ENCODE results near the gene SH3TC2.

The SH3TC2 gene

DNA sequence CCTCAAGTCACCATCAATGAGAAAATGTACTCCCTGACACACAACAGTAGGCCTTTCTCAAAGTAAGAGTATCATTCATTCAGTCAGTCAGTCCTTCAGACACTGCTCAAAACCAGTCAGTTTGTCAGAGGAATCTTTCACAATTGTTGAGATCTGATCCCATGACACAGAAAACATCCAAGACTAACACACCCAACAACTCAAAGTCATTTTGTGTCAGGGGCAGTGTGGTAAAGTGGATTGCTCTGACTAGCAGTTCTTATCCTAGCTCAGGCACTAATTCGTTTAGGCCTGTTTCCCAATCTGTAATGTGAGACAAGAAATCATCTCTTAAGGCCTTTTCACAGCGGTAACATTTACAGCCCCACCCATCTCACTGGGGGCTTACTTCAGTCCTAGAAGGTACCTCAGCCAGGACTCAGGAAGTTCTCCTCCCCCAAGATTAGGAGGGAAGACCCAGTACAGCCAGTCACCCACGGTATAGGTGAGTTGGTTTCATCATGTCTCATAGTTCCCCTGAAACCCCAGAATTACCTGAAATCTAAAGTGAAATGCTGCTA, 31.9 kb downstream of the SH3TC2 start:
- H3K4me3 ChIP-seq (ENCODE audit: low read depth, low read length): no peak overlapping the region
- TF ChIP-seq, protein P1, sequence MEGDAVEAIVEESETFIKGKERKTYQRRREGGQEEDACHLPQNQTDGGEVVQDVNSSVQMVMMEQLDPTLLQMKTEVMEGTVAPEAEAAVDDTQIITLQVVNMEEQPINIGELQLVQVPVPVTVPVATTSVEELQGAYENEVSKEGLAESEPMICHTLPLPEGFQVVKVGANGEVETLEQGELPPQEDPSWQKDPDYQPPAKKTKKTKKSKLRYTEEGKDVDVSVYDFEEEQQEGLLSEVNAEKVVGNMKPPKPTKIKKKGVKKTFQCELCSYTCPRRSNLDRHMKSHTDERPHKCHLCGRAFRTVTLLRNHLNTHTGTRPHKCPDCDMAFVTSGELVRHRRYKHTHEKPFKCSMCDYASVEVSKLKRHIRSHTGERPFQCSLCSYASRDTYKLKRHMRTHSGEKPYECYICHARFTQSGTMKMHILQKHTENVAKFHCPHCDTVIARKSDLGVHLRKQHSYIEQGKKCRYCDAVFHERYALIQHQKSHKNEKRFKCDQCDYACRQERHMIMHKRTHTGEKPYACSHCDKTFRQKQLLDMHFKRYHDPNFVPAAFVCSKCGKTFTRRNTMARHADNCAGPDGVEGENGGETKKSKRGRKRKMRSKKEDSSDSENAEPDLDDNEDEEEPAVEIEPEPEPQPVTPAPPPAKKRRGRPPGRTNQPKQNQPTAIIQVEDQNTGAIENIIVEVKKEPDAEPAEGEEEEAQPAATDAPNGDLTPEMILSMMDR (IDR thresholded peaks at IDR 0.05; ENCODE audit: insufficient read depth, low read length, missing control alignments): no peak
- POLR2A ChIA-PET: no interaction called here
- DNase-seq (ENCODE audit: low read depth, low spot score): no peak
- CTCF ChIA-PET: interaction anchor here (1.0 to 19.0 kb wide), 6 partner anchors 17 to 293 kb away, joined by 3 to 911 read pairs (median 5); no protein-coding TSS in a partner anchor

DNA sequence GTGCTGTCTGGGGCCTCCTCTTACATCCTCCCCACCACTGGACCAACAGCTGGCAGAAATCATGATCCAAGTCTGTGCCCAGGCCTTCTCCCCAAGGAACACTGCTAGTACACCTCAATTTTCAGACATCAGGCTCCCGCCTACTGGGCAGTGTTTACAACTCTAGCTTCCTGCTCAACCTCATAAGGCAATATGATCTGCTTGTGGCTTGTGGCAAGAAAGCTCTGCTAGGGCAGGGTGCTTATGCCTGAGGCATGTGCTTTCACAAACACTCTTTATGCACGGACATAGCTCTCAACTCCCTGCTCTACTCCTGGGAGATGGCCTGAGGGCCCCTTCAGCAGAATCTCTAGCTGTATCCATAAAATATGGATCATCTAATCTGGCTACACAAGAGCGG, 32.5 kb downstream of the SH3TC2 start:
- ChIA-PET POLR2A (no interaction called here), CTCF (interaction anchor here (1.0 to 19.0 kb wide), 7 partner anchors 16 to 293 kb away, joined by 3 to 911 read pairs (median 5); no protein-coding TSS in a partner anchor)
- no peak for DNase-seq (ENCODE audit: low read depth, low spot score)

GRCh38 chr5:149028984-149029383, 33.9 kb downstream of the SH3TC2 start:
- H3K4me3 ChIP-seq (ENCODE audit: low read depth, low read length): no peak overlapping the region
- CTCF ChIA-PET: interaction anchor here (1.4 to 19.0 kb wide), 5 partner anchors 8 to 291 kb away, joined by 4 to 911 read pairs (median 6); no protein-coding TSS in a partner anchor
- TF ChIP-seq, protein P1 (IDR thresholded peaks at IDR 0.05; ENCODE audit: insufficient read depth, low read length, missing control alignments): no peak
- DNase-seq (ENCODE audit: low read depth, low spot score): no peak
- POLR2A ChIA-PET: no interaction called here

More for the DNA sequence above, 32.5 kb downstream of the SH3TC2 start:
- TF ChIP-seq, protein P1 (IDR thresholded peaks at IDR 0.05; ENCODE audit: insufficient read depth, low read length, missing control alignments): no peak
- H3K4me3 ChIP-seq (ENCODE audit: low read depth, low read length): no peak overlapping the region

- ChIA-PET CTCF (interaction anchor here (1.9 to 19.0 kb wide), 3 partner anchors 9 to 291 kb away, joined by 4 to 911 read pairs (median 68); no protein-coding TSS in a partner anchor), POLR2A (no interaction called here)
Measured at GRCh38 chr5:149028161-149028560, 34.7 kb downstream of the SH3TC2 start.

DNA sequence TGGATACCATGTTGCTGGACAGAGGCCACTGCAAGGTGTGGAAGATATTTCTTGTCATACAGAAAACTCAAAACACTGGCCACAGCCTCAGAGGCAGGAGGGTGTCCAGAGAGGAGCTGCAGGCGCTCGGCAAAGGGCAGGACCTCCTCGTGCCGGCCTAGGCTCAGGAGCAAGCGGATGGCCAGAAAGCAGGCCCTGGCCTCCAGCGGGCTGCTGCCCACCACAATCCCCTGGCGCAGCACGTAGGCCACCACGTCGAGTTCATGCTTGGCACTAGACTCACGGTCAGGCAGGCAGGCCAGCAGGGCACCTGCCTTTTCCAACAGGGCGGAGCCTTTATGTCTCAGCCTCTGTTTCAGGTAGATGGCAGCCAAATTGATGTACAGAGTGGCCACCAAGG, 35.2 kb downstream of the SH3TC2 start:
- TF ChIP-seq, protein P1 (IDR thresholded peaks at IDR 0.05; ENCODE audit: insufficient read depth, low read length, missing control alignments): no peak
- no peak for DNase-seq (ENCODE audit: low read depth, low spot score)
- ChIA-PET CTCF (interaction anchor here (1.9 to 19.0 kb wide), 3 partner anchors 9 to 290 kb away, joined by 4 to 911 read pairs (median 68); no protein-coding TSS in a partner anchor), POLR2A (no interaction called here)
- no peak overlapping the region for H3K4me3 ChIP-seq (ENCODE audit: low read depth, low read length)

More at GRCh38 chr5:149028161-149028560, 34.7 kb downstream of the SH3TC2 start:
- no peak for DNase-seq (ENCODE audit: low read depth, low spot score)
- TF ChIP-seq, protein P1 (IDR thresholded peaks at IDR 0.05; ENCODE audit: insufficient read depth, low read length, missing control alignments): no peak
- no peak overlapping the region for H3K4me3 ChIP-seq (ENCODE audit: low read depth, low read length)

DNA sequence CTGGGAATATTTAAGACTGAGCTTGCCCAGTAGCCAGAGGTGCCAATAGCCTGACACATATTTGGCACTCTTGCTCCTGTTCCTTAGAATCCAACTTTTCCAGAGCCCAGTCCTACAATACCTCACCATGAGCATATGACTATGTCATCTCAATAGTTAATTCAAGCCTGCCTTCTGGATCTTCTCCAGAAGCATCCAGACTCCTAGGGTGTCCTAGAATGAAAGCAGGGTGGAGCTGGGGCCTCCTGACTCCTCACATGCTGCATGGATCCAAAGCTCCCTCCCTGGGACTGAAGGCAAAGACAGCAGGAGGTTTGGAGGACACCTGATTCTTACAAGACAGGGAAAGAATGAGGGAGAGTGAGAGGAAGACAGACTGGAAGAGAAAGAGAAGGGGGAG, 37.9 kb downstream of the SH3TC2 start:
- no peak for DNase-seq (ENCODE audit: low read depth, low spot score)
- POLR2A ChIA-PET: no interaction called here
- TF ChIP-seq, protein P1 (IDR thresholded peaks at IDR 0.05; ENCODE audit: insufficient read depth, low read length, missing control alignments): no peak
- H3K4me3 ChIP-seq (ENCODE audit: low read depth, low read length): no peak overlapping the region
- CTCF ChIA-PET: interaction anchor here (0.9 to 19.0 kb wide), 6 partner anchors 12 to 287 kb away, joined by 3 to 911 read pairs (median 4); no protein-coding TSS in a partner anchor

All from AG04449 (cell line).